RWPE2 (cell line): ENCODE data around the gene TEX2.

Source experiments
- ATAC-seq: fragments of 200-7000 bp; cut with Tn5 transposase; 3 replicates; pipeline ENCODE4 v1.9.1; 2021; ENCODE audit warnings: low read depth
- DNase-seq: peaks from one replicate; pipeline ENCODE4 v3.0.0-alpha.2; 2020; ENCODE audit warnings: low spot score
- H3K27ac ChIP-seq: fragments of 450-650 bp; 2 replicates; pipeline ENCODE4 v1.5.1; 2017; ENCODE audit warnings: mild to moderate bottlenecking; ENCODE audit not compliant: poor library complexity, severe bottlenecking
- H3K27me3 ChIP-seq: fragments of 250-450 bp; sonication (Bioruptor Pico); 2 replicates; pipeline ENCODE4 v1.5.1; 2021; ENCODE audit warnings: mild to moderate bottlenecking, moderate library complexity; ENCODE audit not compliant: insufficient read depth, poor library complexity, severe bottlenecking
- H3K36me3 ChIP-seq: fragments of 250-450 bp; sonication (Bioruptor Pico); 2 replicates; pipeline ENCODE4 v1.5.1; 2020; ENCODE audit warnings: low read depth, mild to moderate bottlenecking, moderate library complexity
- H3K4me1 ChIP-seq: fragments of 250-450 bp; sonication (Bioruptor Pico); 2 replicates; pipeline ENCODE4 v1.5.1; 2021; ENCODE audit warnings: mild to moderate bottlenecking, moderate library complexity; ENCODE audit not compliant: insufficient read depth, poor library complexity, severe bottlenecking
- H3K4me3 ChIP-seq: fragments of 250-450 bp; sonication (Bioruptor Pico); 2 replicates; pipeline ENCODE4 v1.5.1; 2021; ENCODE audit warnings: mild to moderate bottlenecking, moderate library complexity; ENCODE audit not compliant: severe bottlenecking
- H3K9me3 ChIP-seq: fragments of 250-450 bp; sonication (Bioruptor Pico); 2 replicates; pipeline ENCODE4 v1.5.1; 2021; ENCODE audit warnings: mild to moderate bottlenecking, moderate library complexity; ENCODE audit not compliant: severe bottlenecking
- CTCF ChIP-seq: fragments of 450-650 bp; IDR thresholded peaks from one replicate; pipeline ENCODE4 v1.5.1; 2017; ENCODE audit warnings: mild to moderate bottlenecking, moderate library complexity; ENCODE audit not compliant: poor library complexity, severe bottlenecking

The TEX2 gene

DNA sequence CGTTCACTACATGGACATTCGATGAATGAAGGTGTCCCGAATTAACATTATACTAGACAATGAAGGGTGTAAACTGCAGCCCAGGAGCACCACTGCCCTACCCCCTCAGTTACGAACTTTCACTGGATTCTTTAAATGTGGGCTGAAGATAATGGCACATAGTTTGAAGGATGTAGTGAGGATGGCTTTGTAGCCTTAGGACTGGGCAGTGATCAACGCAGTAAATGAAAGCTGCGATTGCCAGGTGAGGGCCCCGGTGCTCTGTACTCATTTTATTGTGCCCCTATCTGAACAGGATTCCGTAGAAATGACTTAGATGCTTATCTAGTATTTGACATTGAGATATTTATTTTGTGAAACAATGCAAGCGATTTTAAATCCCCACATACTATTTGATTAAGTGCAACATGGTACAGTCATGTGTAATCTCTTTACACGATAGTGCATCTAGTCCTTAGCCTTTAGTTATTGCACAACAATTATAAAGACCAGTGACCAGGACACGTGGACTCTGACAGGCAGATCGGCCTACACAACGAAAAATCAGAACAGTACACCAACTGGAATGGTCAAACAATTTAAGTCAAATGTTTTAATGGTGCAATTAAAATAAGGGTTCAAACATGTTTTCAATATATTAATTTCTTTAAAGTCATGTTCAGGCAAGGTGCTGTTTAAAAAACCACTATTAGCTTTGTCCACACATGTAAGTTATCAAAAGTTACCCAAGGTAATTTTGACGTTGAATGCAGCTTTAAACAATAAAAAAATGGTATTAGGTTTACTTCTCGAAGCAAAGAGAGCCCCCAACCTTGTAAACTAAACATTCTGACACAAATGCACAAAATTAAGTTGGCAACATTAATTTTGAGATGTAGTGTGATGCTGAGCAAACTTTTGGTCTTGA lies 115.7 kb downstream of the TEX2 start:
- H3K36me3 ChIP-seq = peaks cover 60% of the 10 kb centered on the region
- H3K9me3 ChIP-seq = no peaks in the 10 kb centered on the region
- ATAC-seq (peak; percentile 33), DNase-seq (no peak)
- H3K4me1 ChIP-seq = peaks cover 9% of the 10 kb centered on the region
- H3K27me3 ChIP-seq = no peaks in the 10 kb centered on the region
- H3K27ac ChIP-seq = peak overlapping the region; percentile 93
- TF ChIP-seq CTCF = no peak
- peak overlapping the region; percentile 69 for H3K4me3 ChIP-seq

- peak; percentile 85 for DNase-seq
- ATAC-seq = peak; percentile 46
- Histone ChIP-seq H3K9me3 (no peaks in the 10 kb centered on the region), H3K36me3 (peaks cover 52% of the 10 kb centered on the region), H3K4me3 (peak overlapping the region; percentile 69), H3K4me1 (peaks cover 9% of the 10 kb centered on the region), H3K27me3 (no peaks in the 10 kb centered on the region), H3K27ac (peak overlapping the region; percentile 93)
- no peak for TF ChIP-seq CTCF
Observed at GRCh38 chr17:64146418-64147109, 116.5 kb downstream of the TEX2 start.

- Histone ChIP-seq H3K4me3 (peak overlapping the region; percentile 69), H3K9me3 (no peaks in the 10 kb centered on the region), H3K4me1 (peaks cover 9% of the 10 kb centered on the region), H3K36me3 (peaks cover 45% of the 10 kb centered on the region), H3K27ac (peak overlapping the region; percentile 93), H3K27me3 (no peaks in the 10 kb centered on the region)
- DNase-seq = peak; percentile 98
- ATAC-seq = peak; percentile 81
- no peak for TF ChIP-seq CTCF
Observed at GRCh38 chr17:64145751-64146417, 117.2 kb downstream of the TEX2 start.

DNA sequence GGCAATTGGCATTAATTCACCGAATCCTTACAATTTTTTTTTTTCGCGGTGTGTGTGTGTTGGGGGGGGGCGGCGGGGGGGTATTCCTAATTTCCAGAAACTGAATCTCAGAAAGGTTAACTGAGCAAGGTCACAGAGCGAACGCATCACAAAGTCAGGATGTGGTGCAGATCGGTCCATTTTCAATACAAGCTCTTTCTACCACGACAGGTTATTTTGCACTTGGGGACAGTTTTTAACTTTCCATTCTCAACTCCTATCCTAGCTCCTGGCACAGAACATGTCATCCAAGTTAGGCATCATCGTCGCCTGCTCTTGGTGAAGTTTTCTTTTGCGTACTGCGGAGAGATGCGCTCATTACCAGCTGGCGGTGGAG lies 117.7 kb downstream of the TEX2 start:
- Histone ChIP-seq H3K9me3 (no peaks in the 10 kb centered on the region), H3K4me3 (peak overlapping the region; percentile 69), H3K4me1 (peaks cover 9% of the 10 kb centered on the region), H3K27ac (peak overlapping the region; percentile 93), H3K36me3 (peaks cover 40% of the 10 kb centered on the region), H3K27me3 (no peaks in the 10 kb centered on the region)
- ATAC-seq (no peak; the same call in 2 of the 3 replicates), DNase-seq (no peak)
- no peak for TF ChIP-seq CTCF
